Neural progenitor cell (in vitro differentiated cells): Measurements from ENCODE around the gene OR51D1. TPM values are rescaled to one million over a fixed set of nuclear protein-coding genes. Genes with fewer than 3 reads are reported as not detected.

Source experiments
- DNase-seq: peaks from one replicate; pipeline ENCODE4 v3.0.0-alpha.2; 2016; ENCODE audit warnings: low spot score
- H2AFZ ChIP-seq: fragments of 200-600 bp; sonication (generic); replicated peaks from 2 replicates; pipeline ENCODE4 v1.6.1; 2016; ENCODE audit warnings: antibody characterized with exemption
- H3F3A ChIP-seq: fragments of 200-600 bp; sonication (generic); 2 replicates; pipeline ENCODE4 v1.6.1; 2016; ENCODE audit warnings: antibody characterized with exemption, low read depth
- H3K27ac ChIP-seq: fragments of 200-600 bp; sonication (generic); 2 replicates; pipeline ENCODE4 v1.5.1; 2016; ENCODE audit warnings: mild to moderate bottlenecking
- H3K27me3 ChIP-seq: fragments of 200-600 bp; sonication (generic); 2 replicates; pipeline ENCODE4 v1.6.1; 2016; ENCODE audit warnings: mild to moderate bottlenecking, moderate library complexity
- H3K36me3 ChIP-seq: fragments of 200-600 bp; sonication (generic); 2 replicates; pipeline ENCODE4 v1.5.1; 2016
- H3K4me1 ChIP-seq: fragments of 200-600 bp; sonication (generic); 2 replicates; pipeline ENCODE4 v1.6.1; 2016; ENCODE audit warnings: mixed run types
- H3K4me2 ChIP-seq: fragments of 200-600 bp; sonication (generic); 2 replicates; pipeline ENCODE4 v1.6.1; 2016
- H3K4me3 ChIP-seq: fragments of 200-600 bp; sonication (generic); 2 replicates; pipeline ENCODE4 v1.5.1; 2016
- H3K79me2 ChIP-seq: fragments of 200-600 bp; sonication (generic); 2 replicates; pipeline ENCODE4 v1.6.1; 2016; ENCODE audit warnings: low read depth
- H3K9ac ChIP-seq: fragments of 200-600 bp; sonication (generic); 2 replicates; pipeline ENCODE4 v1.6.1; 2016
- H3K9me3 ChIP-seq: fragments of 200-600 bp; sonication (generic); 2 replicates; pipeline ENCODE4 v1.5.1; 2016; ENCODE audit warnings: low read depth
- H4K20me1 ChIP-seq: fragments of 200-600 bp; sonication (generic); 2 replicates; pipeline ENCODE4 v1.6.1; 2016; ENCODE audit warnings: low read depth
- H3K27ac Mint-ChIP-seq: 3 replicates; pipeline ENCODE4 v1.8.0; 2021; ENCODE audit warnings: mixed read lengths
- H3K27me3 Mint-ChIP-seq: 2 replicates; pipeline ENCODE4 v1.8.0; 2022; ENCODE audit warnings: low read depth, mild to moderate bottlenecking, inconsistent platforms, moderate library complexity, mixed read lengths; ENCODE audit not compliant: insufficient read depth
- H3K36me3 Mint-ChIP-seq: 3 replicates; pipeline ENCODE4 v1.8.0; 2021; ENCODE audit warnings: mixed read lengths
- H3K4me1 Mint-ChIP-seq: 3 replicates; pipeline ENCODE4 v1.8.0; 2021; ENCODE audit warnings: mixed read lengths
- H3K4me3 Mint-ChIP-seq: 3 replicates; pipeline ENCODE4 v1.8.0; 2021; ENCODE audit warnings: mild to moderate bottlenecking, moderate library complexity, mixed read lengths
- H3K9me3 Mint-ChIP-seq: 3 replicates; pipeline ENCODE4 v1.8.0; 2020; ENCODE audit warnings: mixed read lengths
- EZH2 ChIP-seq: fragments of 200-600 bp; sonication (generic); IDR thresholded peaks from 2 replicates; pipeline ENCODE4 v1.6.1; 2017; ENCODE audit warnings: antibody characterized with exemption, mild to moderate bottlenecking, moderate library complexity
- EZH2phosphoT487 ChIP-seq: fragments of 200-600 bp; sonication (generic); IDR thresholded peaks from 2 replicates; pipeline ENCODE4 v1.6.1; 2017; ENCODE audit warnings: antibody characterized with exemption
- total RNA-seq: library from RNA; depleted of rRNA; stranded (reverse); fragments of >200 nt; gene quantifications from 2 replicates; pipeline ENCODE4 v1.2.3, GENCODE V29; 2015; ENCODE audit warnings: low replicate concordance
- TF ChIP-seq, protein P1 (sequence below): fragments of 200-600 bp; sonication (generic); IDR thresholded peaks from 2 replicates; pipeline ENCODE4 v1.5.1; 2017; ENCODE audit warnings: antibody characterized with exemption, mild to moderate bottlenecking

Gene OR51D1
- total RNA-seq, 1 donor from 2014 or later, result not detected

DNA sequence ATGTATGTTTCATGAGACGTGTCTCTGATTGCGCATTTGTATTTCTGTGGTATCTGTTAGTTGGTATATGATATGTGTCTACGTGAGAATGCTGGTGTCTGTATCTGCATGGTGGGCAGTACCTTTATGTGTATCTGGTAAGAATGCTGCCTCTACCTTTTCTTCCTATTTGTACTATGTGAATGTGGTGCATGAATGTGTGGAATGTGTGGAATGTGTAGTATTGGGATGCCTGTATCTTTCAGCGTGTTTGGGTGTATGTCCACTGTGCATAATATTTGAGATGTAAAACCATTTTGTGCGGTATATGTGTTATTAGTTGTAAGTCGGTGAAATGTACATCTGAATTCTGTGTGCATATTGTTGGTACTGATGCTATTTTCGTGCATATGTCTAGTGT lies 4.2 kb downstream of the OR51D1 start:
- Mint-ChIP-seq H3K9me3 (no peaks in the 10 kb centered on the region), H3K4me3 (no peak overlapping the region), H3K36me3 (no peaks in the 10 kb centered on the region), H3K4me1 (peaks cover 6% of the 10 kb centered on the region), H3K27me3 (peaks cover 2% of the 10 kb centered on the region), H3K27ac (no peak overlapping the region)
- Histone ChIP-seq H3F3A (no peaks in the 10 kb centered on the region), H2AFZ (no peak overlapping the region), H3K79me2 (no peaks in the 10 kb centered on the region), H3K27me3 (peaks cover 11% of the 10 kb centered on the region), H4K20me1 (no peaks in the 10 kb centered on the region), H3K36me3 (no peaks in the 10 kb centered on the region), H3K4me2 (no peak overlapping the region), H3K4me1 (no peaks in the 10 kb centered on the region), H3K27ac (no peak overlapping the region), H3K9me3 (no peaks in the 10 kb centered on the region), H3K4me3 (no peak overlapping the region), H3K9ac (no peak overlapping the region)
- TF ChIP-seq EZH2phosphoT487 (no peak), EZH2 (no peak)
- no peak for DNase-seq

DNA sequence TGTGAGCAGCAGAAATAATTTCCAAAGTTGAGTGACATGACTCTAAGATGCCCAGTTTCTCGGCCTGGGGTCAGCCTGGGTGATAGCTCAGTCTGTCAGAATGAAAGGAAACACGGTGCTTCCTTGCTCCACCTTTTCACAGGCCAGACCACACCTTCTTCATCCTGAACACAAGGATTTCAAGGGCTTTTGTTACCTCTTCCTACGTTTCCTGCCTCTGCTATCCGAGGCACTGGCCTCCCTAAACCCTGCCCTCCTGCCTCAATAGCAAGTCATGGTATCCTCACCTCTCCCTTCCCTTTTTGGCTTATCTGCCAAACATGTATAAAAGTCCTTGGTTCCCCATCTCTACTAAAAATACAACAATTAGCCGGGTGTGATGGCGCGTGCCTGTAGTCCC lies 4.8 kb downstream of the OR51D1 start:
- Histone ChIP-seq H3K79me2 (no peaks in the 10 kb centered on the region), H3K36me3 (no peaks in the 10 kb centered on the region), H3K4me2 (no peak overlapping the region), H3K4me1 (no peaks in the 10 kb centered on the region), H3K27me3 (peaks cover 9% of the 10 kb centered on the region), H3K9me3 (no peaks in the 10 kb centered on the region), H3F3A (no peaks in the 10 kb centered on the region), H4K20me1 (no peaks in the 10 kb centered on the region), H3K27ac (no peak overlapping the region), H2AFZ (no peak overlapping the region), H3K4me3 (no peak overlapping the region), H3K9ac (no peak overlapping the region)
- Mint-ChIP-seq H3K36me3 (no peaks in the 10 kb centered on the region), H3K9me3 (no peaks in the 10 kb centered on the region), H3K4me3 (no peak overlapping the region), H3K27ac (no peak overlapping the region), H3K4me1 (peaks cover 6% of the 10 kb centered on the region), H3K27me3 (peaks cover 2% of the 10 kb centered on the region)
- DNase-seq, result no peak
- no peak for TF ChIP-seq EZH2phosphoT487
- no peak for TF ChIP-seq EZH2
- TF ChIP-seq, protein P1, sequence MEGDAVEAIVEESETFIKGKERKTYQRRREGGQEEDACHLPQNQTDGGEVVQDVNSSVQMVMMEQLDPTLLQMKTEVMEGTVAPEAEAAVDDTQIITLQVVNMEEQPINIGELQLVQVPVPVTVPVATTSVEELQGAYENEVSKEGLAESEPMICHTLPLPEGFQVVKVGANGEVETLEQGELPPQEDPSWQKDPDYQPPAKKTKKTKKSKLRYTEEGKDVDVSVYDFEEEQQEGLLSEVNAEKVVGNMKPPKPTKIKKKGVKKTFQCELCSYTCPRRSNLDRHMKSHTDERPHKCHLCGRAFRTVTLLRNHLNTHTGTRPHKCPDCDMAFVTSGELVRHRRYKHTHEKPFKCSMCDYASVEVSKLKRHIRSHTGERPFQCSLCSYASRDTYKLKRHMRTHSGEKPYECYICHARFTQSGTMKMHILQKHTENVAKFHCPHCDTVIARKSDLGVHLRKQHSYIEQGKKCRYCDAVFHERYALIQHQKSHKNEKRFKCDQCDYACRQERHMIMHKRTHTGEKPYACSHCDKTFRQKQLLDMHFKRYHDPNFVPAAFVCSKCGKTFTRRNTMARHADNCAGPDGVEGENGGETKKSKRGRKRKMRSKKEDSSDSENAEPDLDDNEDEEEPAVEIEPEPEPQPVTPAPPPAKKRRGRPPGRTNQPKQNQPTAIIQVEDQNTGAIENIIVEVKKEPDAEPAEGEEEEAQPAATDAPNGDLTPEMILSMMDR, result no peak

GRCh38 chr11:4643076-4643475 lies 5.8 kb downstream of the OR51D1 start:
- TF ChIP-seq, protein P1, result no peak
- no peak for TF ChIP-seq EZH2phosphoT487
- TF ChIP-seq EZH2, result no peak
- Mint-ChIP-seq H3K9me3 (no peaks in the 10 kb centered on the region), H3K4me1 (peaks cover 6% of the 10 kb centered on the region), H3K4me3 (no peak overlapping the region), H3K36me3 (no peaks in the 10 kb centered on the region), H3K27me3 (peaks cover 2% of the 10 kb centered on the region), H3K27ac (no peak overlapping the region)
- Histone ChIP-seq H3K79me2 (no peaks in the 10 kb centered on the region), H2AFZ (no peak overlapping the region), H3K36me3 (no peaks in the 10 kb centered on the region), H3K4me3 (no peak overlapping the region), H4K20me1 (no peaks in the 10 kb centered on the region), H3K4me1 (no peaks in the 10 kb centered on the region), H3K27ac (no peak overlapping the region), H3F3A (no peaks in the 10 kb centered on the region), H3K27me3 (no peaks in the 10 kb centered on the region), H3K9ac (no peak overlapping the region), H3K4me2 (no peak overlapping the region), H3K9me3 (no peaks in the 10 kb centered on the region)
- DNase-seq, result no peak

- no peak within 1 kb of the TSS for H3K27ac Mint-ChIP-seq
- no peak for TF ChIP-seq EZH2
- no peak for TF ChIP-seq EZH2phosphoT487
- TF ChIP-seq, protein P1, result no peak
- H3K27me3 Mint-ChIP-seq, result peaks cover 2% of the 10 kb centered on the region
Measured at GRCh38 chr11:4643682-4644081, 6.4 kb downstream of the OR51D1 start, which contains the start of gene OR51E1. Gene OR51E1, plus strand, starts transcription at chr11:4643982. Its CDS starts 8,545 bp downstream, at chr11:4652527.

More at GRCh38 chr11:4643682-4644081, 6.4 kb downstream of the OR51D1 start, which contains the start of gene OR51E1:
- H3K4me1 ChIP-seq, result no peaks in the 10 kb centered on the region
- H3K4me3 Mint-ChIP-seq, result no peak within 1 kb of the TSS
- no peak within 1 kb of the TSS for H3K4me3 ChIP-seq
- H3K9me3 Mint-ChIP-seq, result no peaks in the 10 kb centered on the region
- no peak for DNase-seq
- no peak within 1 kb of the TSS for H3K9ac ChIP-seq
- no peaks in the 10 kb centered on the region for H3K36me3 ChIP-seq
- H4K20me1 ChIP-seq, result no peaks in the 10 kb centered on the region
- no peaks in the 10 kb centered on the region for H3K9me3 ChIP-seq
- H3K27ac ChIP-seq, result no peak within 1 kb of the TSS
- H3K4me1 Mint-ChIP-seq, result peaks cover 6% of the 10 kb centered on the region
- no peaks in the 10 kb centered on the region for H3K36me3 Mint-ChIP-seq
- no peaks in the 10 kb centered on the region for H3K79me2 ChIP-seq
- H2AFZ ChIP-seq, result no peak within 1 kb of the TSS
- no peak within 1 kb of the TSS for H3K4me2 ChIP-seq
- no peaks in the 10 kb centered on the region for H3F3A ChIP-seq
- H3K27me3 ChIP-seq, result no peaks in the 10 kb centered on the region
